Keratinocyte (primary cell): ENCODE measurements around the gene ARHGEF2. TPM values are rescaled to one million over a fixed set of nuclear protein-coding genes. Genes with fewer than 3 reads are reported as not detected.
A peak's percentile ranks its signal among the peaks of the same experiment; 100 is the strongest.

Experiments used
- DNase-seq: peaks from one replicate; pipeline ENCODE4 v3.0.0-alpha.2; 2011; ENCODE audit warnings: low read depth, missing footprints, low spot score
- FAIRE-seq: peaks from 2 replicates; lab custom pipeline; 2011; peaks lifted over from hg19 to GRCh38; lab: Jason Lieb, UNC
- H2AFZ ChIP-seq: 2 replicates; pipeline ENCODE4 v1.6.0; 2012; ENCODE audit warnings: low read length, control low read depth, inconsistent platforms; ENCODE audit not compliant: control insufficient read depth
- H3K27ac ChIP-seq: 2 replicates; pipeline ENCODE4 v1.5.1; 2011; ENCODE audit warnings: low read length; ENCODE audit not compliant: control insufficient read depth, insufficient read depth
- H3K27me3 ChIP-seq: 3 replicates; pipeline ENCODE4 v1.6.0; 2011; ENCODE audit warnings: low read length; ENCODE audit not compliant: control insufficient read depth, insufficient read depth; ENCODE audit errors: extremely low read depth
- H3K36me3 ChIP-seq, 2 experiments: 2 replicates in 1 of 2; 3 replicates in 1 of 2; pipeline ENCODE4 v1.5.1; 2011; ENCODE audit warnings: low read length in 2 of 2, mild to moderate bottlenecking in 1 of 2; ENCODE audit not compliant: control insufficient read depth in 2 of 2, insufficient read depth in 2 of 2; ENCODE audit errors: extremely low read depth in 1 of 2
- H3K4me1 ChIP-seq: 3 replicates; pipeline ENCODE4 v1.5.1; 2011; ENCODE audit warnings: low read length; ENCODE audit not compliant: control insufficient read depth, insufficient read depth; ENCODE audit errors: extremely low read depth
- H3K4me2 ChIP-seq: 3 replicates; pipeline ENCODE4 v1.6.0; 2011; ENCODE audit warnings: low read depth, low read length; ENCODE audit not compliant: control insufficient read depth, insufficient read depth; ENCODE audit errors: extremely low read depth
- H3K4me3 ChIP-seq, 3 experiments: fragments of 200-600 bp in 1 of 3; sonication (generic) in 1 of 3; 2 replicates in 2 of 3; 3 replicates in 1 of 3; pipeline ENCODE4 v1.5.1; 2011 to 2016; ENCODE audit warnings: low read length in 3 of 3, mild to moderate bottlenecking in 3 of 3, control low read depth in 2 of 3, inconsistent platforms in 1 of 3, low read depth in 1 of 3, mixed read lengths in 1 of 3, mixed run types in 1 of 3, moderate library complexity in 1 of 3; ENCODE audit not compliant: control insufficient read depth in 2 of 3, insufficient read depth in 2 of 3; ENCODE audit errors: extremely low read depth in 1 of 3
- H3K79me2 ChIP-seq: 2 replicates; pipeline ENCODE4 v1.6.0; 2012; ENCODE audit warnings: low read length; ENCODE audit not compliant: control insufficient read depth, insufficient read depth
- H3K9ac ChIP-seq: 3 replicates; pipeline ENCODE4 v1.6.0; 2011; ENCODE audit warnings: low read length; ENCODE audit not compliant: control insufficient read depth, insufficient read depth; ENCODE audit errors: extremely low read depth
- H3K9me1 ChIP-seq: 3 replicates; pipeline ENCODE4 v1.6.0; 2011; ENCODE audit warnings: low read length; ENCODE audit not compliant: control insufficient read depth, insufficient read depth; ENCODE audit errors: extremely low read depth
- H3K9me3 ChIP-seq: 2 replicates; pipeline ENCODE4 v1.5.1; 2012; ENCODE audit warnings: low read depth, low read length; ENCODE audit not compliant: control insufficient read depth
- H4K20me1 ChIP-seq: 3 replicates; pipeline ENCODE4 v1.6.0; 2011; ENCODE audit warnings: low read length; ENCODE audit not compliant: control insufficient read depth, insufficient read depth; ENCODE audit errors: extremely low read depth
- EZH2 ChIP-seq: IDR thresholded peaks from one replicate; pipeline ENCODE4 v1.6.1; 2012; ENCODE audit warnings: inconsistent platforms, mild to moderate bottlenecking, low read length, moderate library complexity
- dilution Hi-C: fragments of 300-500 bp; cut with MboI; formaldehyde crosslinking; loops from one replicate; pipeline ENCODE4 v1.7.0; 2020; ENCODE audit warnings: low sequenced_read_pairs; ENCODE audit not compliant: extremely low pct_ligation_motif_present
- polyA plus RNA-seq, 5 experiments: library from polyadenylated mRNA; depleted of rRNA in 3 of 5; stranded (reverse) in 3 of 5; stranded (forward) in 1 of 5; unstranded in 1 of 5; fragments of >200 nt; gene quantifications; 1 replicate in 1 of 5; 2 replicates in 3 of 5; 3 replicates in 1 of 5; pipeline versions ENCODE4 v1.2.1 to v1.2.3, GENCODE V29; 2011 to 2012; ENCODE audit warnings: missing spikeins in 2 of 5, low read depth in 1 of 5, low replicate concordance in 1 of 5
- TF ChIP-seq, protein P1 (sequence below), 3 experiments: IDR thresholded peaks in 1 of 3; conservative IDR thresholded peaks in 1 of 3; optimal IDR thresholded peaks in 1 of 3; 2 replicates in 2 of 3; 3 replicates in 1 of 3; pipeline versions ENCODE3 to v1.5.1; 2011; ENCODE audit warnings: low read length in 3 of 3, mild to moderate bottlenecking in 3 of 3, moderate library complexity in 2 of 3, control low read depth in 1 of 3, inconsistent platforms in 1 of 3; ENCODE audit not compliant: insufficient read depth in 2 of 3; ENCODE audit errors: extremely low read depth in 1 of 3

ARHGEF2 gene
- polyA plus RNA-seq, 1 donor (not counting 4 experiments of a cell fraction or from before 2014, with no cell fraction given) = 38.7 TPM

DNA sequence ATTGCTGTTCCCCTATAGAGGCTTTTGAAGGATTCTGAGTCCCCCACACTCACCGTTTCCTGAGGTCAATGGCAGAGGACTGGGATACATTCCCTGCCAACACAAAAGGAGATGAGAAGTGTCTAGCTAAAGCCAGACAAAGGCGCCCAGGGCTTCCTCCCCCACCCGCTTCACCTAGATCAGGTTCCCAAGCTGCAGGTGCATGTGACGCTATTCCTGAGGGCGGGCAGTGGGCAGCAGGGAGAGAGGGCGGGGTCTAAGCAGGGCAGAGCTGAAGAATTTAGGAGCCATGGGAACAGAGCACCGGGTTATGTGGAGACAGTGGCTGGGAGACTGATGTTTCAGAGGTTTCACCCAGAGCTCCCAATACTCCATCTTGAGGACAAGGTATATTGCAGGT is 6.0 kb upstream of the ARHGEF2 start:
- DNase-seq (no peak), FAIRE-seq (no peak)
- Histone ChIP-seq H3K27ac (peak overlapping the region; percentile 93), H3K9ac (no peak overlapping the region), H3K79me2 (peaks cover under 1% of the 10 kb centered on the region), H2AFZ (no peak overlapping the region), H3K27me3 (no peaks in the 10 kb centered on the region), H4K20me1 (no peaks in the 10 kb centered on the region), H3K4me3 (no peak overlapping the region), H3K9me3 (no peaks in the 10 kb centered on the region), H3K36me3 (no peaks in the 10 kb centered on the region), H3K4me1 (peaks cover 51% of the 10 kb centered on the region), H3K9me1 (peaks cover 2% of the 10 kb centered on the region), H3K4me2 (no peak overlapping the region)
- TF ChIP-seq, protein P1, sequence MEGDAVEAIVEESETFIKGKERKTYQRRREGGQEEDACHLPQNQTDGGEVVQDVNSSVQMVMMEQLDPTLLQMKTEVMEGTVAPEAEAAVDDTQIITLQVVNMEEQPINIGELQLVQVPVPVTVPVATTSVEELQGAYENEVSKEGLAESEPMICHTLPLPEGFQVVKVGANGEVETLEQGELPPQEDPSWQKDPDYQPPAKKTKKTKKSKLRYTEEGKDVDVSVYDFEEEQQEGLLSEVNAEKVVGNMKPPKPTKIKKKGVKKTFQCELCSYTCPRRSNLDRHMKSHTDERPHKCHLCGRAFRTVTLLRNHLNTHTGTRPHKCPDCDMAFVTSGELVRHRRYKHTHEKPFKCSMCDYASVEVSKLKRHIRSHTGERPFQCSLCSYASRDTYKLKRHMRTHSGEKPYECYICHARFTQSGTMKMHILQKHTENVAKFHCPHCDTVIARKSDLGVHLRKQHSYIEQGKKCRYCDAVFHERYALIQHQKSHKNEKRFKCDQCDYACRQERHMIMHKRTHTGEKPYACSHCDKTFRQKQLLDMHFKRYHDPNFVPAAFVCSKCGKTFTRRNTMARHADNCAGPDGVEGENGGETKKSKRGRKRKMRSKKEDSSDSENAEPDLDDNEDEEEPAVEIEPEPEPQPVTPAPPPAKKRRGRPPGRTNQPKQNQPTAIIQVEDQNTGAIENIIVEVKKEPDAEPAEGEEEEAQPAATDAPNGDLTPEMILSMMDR (optimal IDR thresholded peaks at IDR 0.05 in 1 of 3, IDR thresholded peaks at IDR 0.05 in 1 of 3, conservative IDR thresholded peaks at IDR 0.05 in 1 of 3; ENCODE audit: extremely low read depth in 1 of 3, insufficient read depth in 2 of 3, low read length in 3 of 3) = no peak
- no peak for TF ChIP-seq EZH2
- dilution Hi-C loops = no loop called here

DNA sequence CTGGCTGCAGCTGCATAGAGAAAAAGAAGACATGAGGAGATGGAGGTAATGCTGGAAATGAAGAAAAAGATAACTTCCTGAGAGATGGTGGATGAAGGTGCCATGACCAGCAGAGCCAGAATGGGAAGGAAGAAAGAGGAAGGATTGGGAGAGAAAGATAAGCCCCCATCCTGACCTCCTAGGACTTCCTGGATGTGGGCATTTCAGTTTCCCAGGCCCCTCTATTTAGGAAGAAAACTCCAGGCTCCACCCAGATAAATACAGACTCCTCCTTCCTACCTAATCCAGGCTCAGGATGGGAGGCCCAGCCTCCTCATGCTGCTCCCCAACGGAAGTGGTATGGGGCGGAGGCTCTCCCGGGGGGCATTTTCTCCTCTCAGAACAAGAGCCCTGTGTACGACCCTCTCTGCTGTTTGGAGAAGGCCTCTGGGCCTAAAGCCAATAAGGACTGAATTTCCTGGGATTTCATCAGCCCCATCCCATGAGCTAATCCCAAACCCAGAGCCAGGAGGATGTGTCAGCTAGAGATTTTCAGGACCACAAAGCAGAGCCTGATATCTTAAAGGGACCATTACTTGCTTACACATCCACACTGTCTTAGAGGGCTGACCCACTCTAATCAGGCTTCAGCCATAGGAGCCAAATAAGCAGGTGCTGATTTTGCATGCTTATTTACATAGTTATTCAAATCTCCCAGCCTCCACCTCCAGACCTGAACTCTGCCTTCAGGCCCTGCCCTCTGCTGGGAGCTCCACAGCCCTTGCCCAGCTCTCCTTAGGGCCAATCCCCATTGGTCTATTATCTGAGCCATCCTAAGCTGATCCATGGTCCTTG is 5.1 kb upstream of the ARHGEF2 start:
- H3K9ac ChIP-seq = peak overlapping the region; percentile 73
- FAIRE-seq (peak; percentile 43), DNase-seq (peak; percentile 61)
- H3K79me2 ChIP-seq = peaks cover 10% of the 10 kb centered on the region
- H3K27me3 ChIP-seq = no peaks in the 10 kb centered on the region
- TF ChIP-seq EZH2 = no peak
- TF ChIP-seq, protein P1 (optimal IDR thresholded peaks at IDR 0.05 in 1 of 3, IDR thresholded peaks at IDR 0.05 in 1 of 3, conservative IDR thresholded peaks at IDR 0.05 in 1 of 3; ENCODE audit: extremely low read depth in 1 of 3, insufficient read depth in 2 of 3, low read length in 3 of 3) = peak in 2 of 3 experiments; percentile 10 to 26
- H3K27ac ChIP-seq = peak overlapping the region; percentile 93
- no peaks in the 10 kb centered on the region for H4K20me1 ChIP-seq
- H3K4me1 ChIP-seq = peaks cover 58% of the 10 kb centered on the region
- H3K9me1 ChIP-seq = peaks cover 2% of the 10 kb centered on the region
- H2AFZ ChIP-seq = no peak overlapping the region
- no peaks in the 10 kb centered on the region for H3K9me3 ChIP-seq
- H3K4me2 ChIP-seq = peak overlapping the region; percentile 97
- H3K36me3 ChIP-seq = no peaks in the 10 kb centered on the region
- dilution Hi-C loops = no loop called here
- H3K4me3 ChIP-seq = peak overlapping the region in 1 of 3 experiments; percentile 62
